HG03520 (cell line): ENCODE data around the gene FAM168B.

Experiments used
- ATAC-seq: cut with Tn5 transposase; IDR thresholded peaks from one replicate; pipeline ENCODE4 v1.9.1; 2021; ENCODE audit warnings: mild to moderate bottlenecking, moderate library complexity; ENCODE audit not compliant: unreplicated experiment

The FAM168B gene

GRCh38 chr2:131027566-131028528, 65.4 kb downstream of the FAM168B start:
- ATAC-seq: no peak

DNA sequence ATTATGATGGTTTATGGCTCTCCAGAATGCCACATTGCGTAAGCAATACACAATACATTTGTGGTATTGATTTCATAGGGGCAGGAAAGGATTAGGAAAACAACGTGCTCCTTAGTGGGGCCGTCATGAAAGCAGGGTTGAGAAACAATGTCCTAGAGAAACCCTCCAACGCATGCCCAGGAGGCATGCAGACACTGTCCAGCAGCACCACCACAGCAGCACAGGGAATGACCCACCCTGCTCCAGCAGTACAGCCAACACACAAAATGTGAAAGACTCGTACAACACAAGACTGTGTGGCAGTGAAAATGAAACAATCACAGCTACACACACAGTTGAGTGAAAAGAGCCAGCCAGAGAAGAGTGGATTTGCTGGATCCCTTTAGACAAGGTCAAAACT, 66.3 kb downstream of the FAM168B start:
- ATAC-seq: no peak

DNA sequence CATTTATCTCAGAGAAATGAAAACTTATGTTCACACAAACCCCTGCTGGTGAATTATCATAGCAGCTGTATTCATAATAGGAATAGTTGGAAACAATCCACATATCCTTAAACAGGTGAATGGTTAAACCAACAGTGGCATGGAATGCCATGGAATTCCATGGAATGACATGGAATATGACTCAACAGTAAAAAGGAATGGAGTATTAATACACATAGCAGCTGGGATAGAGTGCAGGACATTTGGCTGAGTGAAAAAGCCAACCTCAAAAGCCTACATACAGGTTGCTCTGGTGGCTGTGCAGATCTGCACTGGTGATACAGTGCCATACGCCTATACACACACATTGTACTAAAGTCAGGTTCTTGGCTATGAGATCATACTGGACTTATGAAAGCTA, 69.5 kb downstream of the FAM168B start:
- ATAC-seq: no peak

GRCh38 chr2:131022731-131023130, 70.5 kb downstream of the FAM168B start:
- no peak for ATAC-seq

DNA sequence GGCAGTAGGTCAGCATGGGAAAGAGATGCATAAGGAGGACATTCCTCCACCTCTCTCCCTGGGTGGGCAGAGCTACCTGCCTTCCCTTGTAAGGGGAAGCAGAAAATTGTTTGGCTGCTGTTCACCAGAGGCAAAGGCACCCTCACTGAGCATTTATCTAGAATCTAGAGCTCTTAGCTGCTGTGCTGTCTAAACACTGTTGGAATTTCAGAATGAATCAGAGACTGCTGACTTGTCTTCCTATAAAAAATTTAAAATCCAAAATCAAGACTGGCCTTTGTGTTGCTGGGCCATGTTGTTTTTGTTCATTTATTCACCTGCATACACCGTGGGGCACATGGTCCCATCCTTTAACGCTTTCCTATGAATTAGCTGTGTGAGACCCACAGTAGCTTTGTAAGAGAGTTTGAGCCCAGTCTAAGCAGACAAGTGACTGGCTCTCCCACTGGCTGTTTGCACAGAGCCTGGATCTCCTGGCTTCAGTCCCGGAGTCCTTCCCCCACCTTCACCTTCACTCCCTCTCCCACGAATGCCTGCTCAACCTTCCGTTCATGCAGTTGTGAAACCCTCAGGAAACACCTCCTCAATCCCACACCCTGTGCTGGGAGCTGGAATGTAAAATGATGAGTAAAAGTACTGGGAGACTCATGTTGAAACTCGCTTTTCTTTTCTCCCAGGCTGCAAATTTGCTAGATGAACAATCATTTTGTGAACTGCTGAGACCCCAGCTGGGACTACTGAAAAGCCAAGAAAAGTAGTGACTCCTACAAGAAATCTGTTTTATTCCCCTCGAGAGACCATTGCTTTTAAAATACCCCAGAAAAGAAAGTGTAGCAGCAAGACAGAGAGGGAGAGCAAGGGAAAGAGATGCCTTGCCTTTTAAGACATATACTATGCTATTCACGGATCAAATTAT, 76.2 kb downstream of the FAM168B start:
- no peak for ATAC-seq

- no peak for ATAC-seq
Observed at GRCh38 chr2:131015764-131016163, 77.5 kb downstream of the FAM168B start.

- ATAC-seq: no peak
Observed at GRCh38 chr2:131014141-131014540, 79.1 kb downstream of the FAM168B start.

- no peak for ATAC-seq
Observed at GRCh38 chr2:131011486-131011885, 81.8 kb downstream of the FAM168B start.

- no peak for ATAC-seq
Observed at GRCh38 chr2:131010566-131010965, 82.7 kb downstream of the FAM168B start.

DNA sequence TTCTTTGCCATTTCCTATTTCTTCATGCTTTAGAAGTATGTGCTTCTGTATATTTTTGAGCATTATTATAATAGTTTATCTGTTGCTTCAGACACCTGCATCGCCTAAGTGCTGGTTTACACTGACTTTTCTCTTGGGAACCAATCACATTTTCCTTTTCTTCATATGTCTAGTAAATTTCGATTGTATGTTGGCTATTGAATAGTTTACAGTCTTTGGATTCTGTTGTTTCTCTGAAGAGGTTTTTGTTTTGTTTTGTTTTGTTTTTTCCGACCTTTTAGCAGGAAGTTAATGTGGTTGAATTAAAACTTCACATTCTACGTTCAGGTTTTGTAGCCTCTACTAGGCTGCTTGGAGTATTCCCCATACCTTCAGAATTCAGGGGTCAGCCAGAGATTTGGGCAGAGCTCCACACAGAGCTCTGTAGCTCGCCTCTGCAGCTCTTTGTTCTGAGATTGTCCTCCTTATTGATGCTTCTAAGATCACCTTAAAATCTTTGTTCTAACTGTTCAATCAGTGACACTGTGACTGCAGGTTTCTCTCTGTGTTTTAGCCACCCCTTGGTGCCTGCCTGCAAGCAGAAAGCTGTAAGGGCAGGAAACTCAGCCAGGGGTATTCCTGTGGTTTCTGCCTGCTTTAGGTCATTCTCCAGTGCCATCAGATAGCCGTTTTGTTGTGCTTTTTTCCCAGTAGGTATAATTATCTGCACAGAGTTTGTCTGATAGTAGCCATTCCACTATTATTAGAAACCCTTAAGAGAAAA, 83.4 kb downstream of the FAM168B start:
- ATAC-seq: no peak

- no peak for ATAC-seq
Observed at GRCh38 chr2:131008967-131009366, 84.3 kb downstream of the FAM168B start.

- no peak for ATAC-seq
Observed at GRCh38 chr2:131006561-131006960, 86.7 kb downstream of the FAM168B start.

DNA sequence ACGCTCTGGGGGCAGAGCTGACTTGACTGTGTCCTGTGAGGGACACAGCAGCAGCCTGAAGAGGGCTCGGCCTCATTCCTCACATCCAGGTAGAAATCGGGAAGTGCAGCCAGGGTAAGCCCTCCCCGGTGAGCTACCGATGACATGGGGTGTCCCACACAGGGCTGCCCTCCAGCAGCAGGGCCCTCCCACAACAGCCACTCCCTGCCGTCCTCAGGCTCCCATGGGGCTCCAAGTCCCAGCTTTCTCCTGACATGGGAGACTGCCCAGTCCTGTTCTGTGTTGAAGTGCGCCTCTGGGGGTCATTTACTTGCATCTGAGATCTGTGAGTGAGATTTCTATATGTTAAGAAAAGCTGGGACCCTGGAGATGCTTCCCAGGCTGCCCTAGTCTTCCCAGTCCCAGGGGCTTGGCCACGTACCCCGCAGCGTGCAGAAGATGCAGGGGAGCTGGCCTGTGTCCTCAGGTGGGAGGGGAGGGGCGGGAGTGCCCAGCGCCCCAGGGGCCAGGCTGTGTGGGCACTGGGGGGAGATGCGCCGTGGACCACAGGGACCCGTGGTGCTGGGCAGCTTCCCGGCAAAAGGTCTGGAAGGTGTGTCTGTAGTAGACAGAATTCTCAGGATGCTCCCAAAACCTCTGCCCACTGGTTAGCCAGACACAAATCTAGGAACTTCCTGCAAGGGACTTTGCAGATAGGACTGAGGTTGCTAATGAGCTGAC, 87.9 kb downstream of the FAM168B start:
- ATAC-seq: no peak

DNA sequence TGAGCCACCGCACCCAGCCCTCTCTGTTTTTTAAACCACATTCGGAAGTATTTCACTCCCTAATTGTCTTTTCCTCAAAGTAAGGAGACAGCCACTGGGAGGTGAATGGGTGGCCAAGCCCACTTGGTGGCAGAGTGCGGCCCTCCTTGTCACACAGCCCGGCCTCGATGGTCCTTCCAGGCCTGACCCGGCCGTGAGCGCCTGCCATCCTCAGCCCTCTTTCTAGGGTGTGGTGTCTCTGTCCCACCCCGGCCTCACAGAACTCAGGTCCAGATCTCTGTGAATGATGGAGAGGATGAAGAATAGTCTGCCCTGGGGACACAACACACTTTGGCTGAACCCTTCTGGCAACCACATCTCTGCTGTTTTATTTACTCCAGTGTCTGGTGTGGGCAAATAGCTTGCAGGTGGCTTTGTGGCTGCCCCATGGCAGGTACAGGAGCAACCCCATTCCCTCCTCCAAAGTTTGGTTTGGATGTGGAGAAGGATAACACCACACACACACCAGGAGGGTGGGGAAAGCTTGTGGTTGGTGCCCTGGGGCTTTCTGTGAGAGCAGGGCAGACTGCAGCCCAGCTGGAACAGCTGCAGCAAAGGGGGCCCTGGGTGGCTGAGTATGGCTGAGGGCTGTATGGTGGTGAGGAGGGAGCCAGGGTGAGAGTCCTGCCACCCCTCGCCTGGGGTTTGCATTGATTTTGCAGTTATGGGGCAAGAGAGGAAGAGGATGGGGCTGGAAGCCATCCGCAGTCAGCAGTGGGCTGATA, 88.6 kb downstream of the FAM168B start:
- ATAC-seq: no peak

DNA sequence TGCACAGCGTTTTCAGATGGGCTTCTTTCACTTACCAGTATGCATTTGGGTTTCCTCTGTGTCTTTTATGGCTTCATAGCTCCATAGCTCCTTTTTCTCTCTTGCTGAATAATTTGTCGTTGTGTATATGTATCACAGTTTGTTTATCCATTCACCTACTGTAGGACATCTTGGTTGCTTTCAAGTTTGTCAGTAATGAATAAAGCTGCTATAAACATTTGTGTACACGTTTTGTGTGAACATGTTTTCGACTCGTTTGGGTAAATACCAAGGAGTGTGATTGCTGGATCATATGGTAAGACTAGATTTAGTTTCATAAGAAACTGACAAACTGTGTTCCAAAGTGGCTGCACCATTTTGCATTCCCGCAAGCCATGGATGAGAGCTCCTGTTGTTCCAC, 94.7 kb downstream of the FAM168B start:
- ATAC-seq: no peak
